Ectodermal cell (in vitro differentiated cells): ENCODE data around the gene KIF5C.

Experiments used
- H3K27ac ChIP-seq: 2 replicates; pipeline ENCODE4 v1.7.0; 2013; ENCODE audit warnings: mild to moderate bottlenecking, low read depth, low read length; ENCODE audit not compliant: insufficient read depth, poor library complexity, severe bottlenecking
- H3K27me3 ChIP-seq: 2 replicates; pipeline ENCODE4 v1.7.0; 2013; ENCODE audit warnings: mild to moderate bottlenecking, low read length; ENCODE audit not compliant: insufficient read depth, control insufficient read depth, poor library complexity, severe bottlenecking
- H3K36me3 ChIP-seq: one replicate; pipeline ENCODE4 v1.7.0; 2013; ENCODE audit warnings: low read length; ENCODE audit not compliant: control insufficient read depth, insufficient read depth
- H3K4me1 ChIP-seq: one replicate; pipeline ENCODE4 v1.7.0; 2013; ENCODE audit warnings: low read length; ENCODE audit not compliant: control insufficient read depth, insufficient read depth
- H3K4me3 ChIP-seq: 2 replicates; pipeline ENCODE4 v1.7.0; 2013; ENCODE audit warnings: low read depth, low read length, control low read depth; ENCODE audit not compliant: insufficient read depth
- H3K9me3 ChIP-seq: 2 replicates; pipeline ENCODE4 v1.7.0; 2013; ENCODE audit warnings: mild to moderate bottlenecking, low read length, moderate library complexity; ENCODE audit not compliant: control insufficient read depth
- WGBS, 2 experiments: methylation state at CpG; one replicate each; pipeline ENCODE4 v1.1.7; 2013; ENCODE audit warnings: missing lambda C conversion rate in 2 of 2; 5-methylcytosine and 5-hydroxymethylcytosine counted together

The KIF5C gene

GRCh38 chr2:149047118-149047517 is 172.1 kb downstream of the KIF5C start:
- Histone ChIP-seq H3K4me3 (no peak overlapping the region), H3K9me3 (no peaks in the 10 kb centered on the region), H3K4me1 (no peaks in the 10 kb centered on the region), H3K36me3 (no peaks in the 10 kb centered on the region), H3K27ac (no peak overlapping the region), H3K27me3 (no peaks in the 10 kb centered on the region)
- 89 to 90% methylated on average over 2 of the region's 2 CpGs for WGBS, 2 experiments

- no peaks in the 10 kb centered on the region for H3K27me3 ChIP-seq
- H3K27ac ChIP-seq, result no peak overlapping the region
- H3K36me3 ChIP-seq, result no peaks in the 10 kb centered on the region
- no peak overlapping the region for H3K4me3 ChIP-seq
- WGBS, 2 experiments, result 89 to 100% methylated on average over 2 of the region's 2 CpGs
- no peaks in the 10 kb centered on the region for H3K9me3 ChIP-seq
- no peaks in the 10 kb centered on the region for H3K4me1 ChIP-seq
Observed at GRCh38 chr2:149049142-149049541, 174.1 kb downstream of the KIF5C start.

- H3K4me1 ChIP-seq, result no peaks in the 10 kb centered on the region
- WGBS, 2 experiments, result 80 to 82% methylated on average over 6 of the region's 6 CpGs
- H3K27ac ChIP-seq, result no peak overlapping the region
Observed at GRCh38 chr2:149050188-149050587, 175.2 kb downstream of the KIF5C start.

GRCh38 chr2:149055751-149056150 is 180.7 kb downstream of the KIF5C start:
- no peak overlapping the region for H3K27ac ChIP-seq
- H3K9me3 ChIP-seq, result no peaks in the 10 kb centered on the region
- WGBS, 2 experiments, result 57 to 80% methylated on average over 1 of the region's 1 CpG
- H3K36me3 ChIP-seq, result no peaks in the 10 kb centered on the region
- H3K27me3 ChIP-seq, result no peaks in the 10 kb centered on the region
- no peaks in the 10 kb centered on the region for H3K4me1 ChIP-seq
- no peak overlapping the region for H3K4me3 ChIP-seq

More at GRCh38 chr2:149050188-149050587, 175.2 kb downstream of the KIF5C start:
- Histone ChIP-seq H3K9me3 (no peaks in the 10 kb centered on the region), H3K36me3 (no peaks in the 10 kb centered on the region), H3K4me3 (no peak overlapping the region), H3K27me3 (no peaks in the 10 kb centered on the region)

- WGBS, 2 experiments, result 95 to 96% methylated on average over 5 of the region's 6 CpGs
- H3K4me3 ChIP-seq, result no peak overlapping the region
Observed at GRCh38 chr2:149056541-149057255, 181.7 kb downstream of the KIF5C start.

GRCh38 chr2:149057401-149057800 is 182.4 kb downstream of the KIF5C start:
- Histone ChIP-seq H3K36me3 (no peaks in the 10 kb centered on the region), H3K4me3 (no peak overlapping the region), H3K4me1 (no peaks in the 10 kb centered on the region), H3K27ac (no peak overlapping the region), H3K27me3 (no peaks in the 10 kb centered on the region), H3K9me3 (no peaks in the 10 kb centered on the region)
- WGBS, 2 experiments, result 88 to 92% methylated on average over 4 to 5 of the region's 5 CpGs

More at GRCh38 chr2:149056541-149057255, 181.7 kb downstream of the KIF5C start:
- Histone ChIP-seq H3K9me3 (no peaks in the 10 kb centered on the region), H3K4me1 (no peaks in the 10 kb centered on the region), H3K27me3 (no peaks in the 10 kb centered on the region), H3K27ac (no peak overlapping the region), H3K36me3 (no peaks in the 10 kb centered on the region)

- Histone ChIP-seq H3K4me1 (no peaks in the 10 kb centered on the region), H3K4me3 (no peak overlapping the region), H3K27me3 (no peaks in the 10 kb centered on the region), H3K36me3 (no peaks in the 10 kb centered on the region), H3K27ac (no peak overlapping the region), H3K9me3 (no peaks in the 10 kb centered on the region)
- 92 to 94% methylated on average over 5 of the region's 5 CpGs for WGBS, 2 experiments
Observed at GRCh38 chr2:149058936-149059335, 183.9 kb downstream of the KIF5C start.

GRCh38 chr2:149059822-149060221 is 184.8 kb downstream of the KIF5C start:
- Histone ChIP-seq H3K27me3 (no peaks in the 10 kb centered on the region), H3K4me3 (no peak overlapping the region), H3K36me3 (no peaks in the 10 kb centered on the region), H3K9me3 (no peaks in the 10 kb centered on the region), H3K4me1 (no peaks in the 10 kb centered on the region), H3K27ac (no peak overlapping the region)
- 81 to 86% methylated on average over 1 of the region's 1 CpG for WGBS, 2 experiments

GRCh38 chr2:149061133-149061745 is 186.2 kb downstream of the KIF5C start:
- 87 to 91% methylated on average over 2 of the region's 2 CpGs for WGBS, 2 experiments
- Histone ChIP-seq H3K27ac (no peak overlapping the region), H3K27me3 (no peaks in the 10 kb centered on the region), H3K4me1 (no peaks in the 10 kb centered on the region), H3K9me3 (no peaks in the 10 kb centered on the region), H3K4me3 (no peak overlapping the region), H3K36me3 (no peaks in the 10 kb centered on the region)

GRCh38 chr2:149062531-149062930 is 187.5 kb downstream of the KIF5C start:
- WGBS, 2 experiments, result 93 to 96% methylated on average over 3 of the region's 3 CpGs
- H3K4me1 ChIP-seq, result no peaks in the 10 kb centered on the region
- H3K27ac ChIP-seq, result no peak overlapping the region

More at GRCh38 chr2:149062531-149062930, 187.5 kb downstream of the KIF5C start:
- Histone ChIP-seq H3K27me3 (no peaks in the 10 kb centered on the region), H3K9me3 (no peaks in the 10 kb centered on the region), H3K36me3 (no peaks in the 10 kb centered on the region), H3K4me3 (no peak overlapping the region)
